HG02571 (cell line): ENCODE measurements around the gene PRLR.
"Not testable (repeated sequence)": the region's sequence is repeated elsewhere in the genome, so short reads cannot be mapped to it uniquely, and the experiment has no call there.

Experiments
- ATAC-seq: cut with Tn5 transposase; IDR thresholded peaks from one replicate; pipeline ENCODE4 v1.9.1; 2021; ENCODE audit warnings: mild to moderate bottlenecking, moderate library complexity; ENCODE audit not compliant: unreplicated experiment

Gene PRLR

GRCh38 chr5:35133186-35133585, 97.1 kb downstream of the PRLR start:
- no peak for ATAC-seq

- no peak for ATAC-seq
Observed at GRCh38 chr5:35131723-35132122, 98.6 kb downstream of the PRLR start.

DNA sequence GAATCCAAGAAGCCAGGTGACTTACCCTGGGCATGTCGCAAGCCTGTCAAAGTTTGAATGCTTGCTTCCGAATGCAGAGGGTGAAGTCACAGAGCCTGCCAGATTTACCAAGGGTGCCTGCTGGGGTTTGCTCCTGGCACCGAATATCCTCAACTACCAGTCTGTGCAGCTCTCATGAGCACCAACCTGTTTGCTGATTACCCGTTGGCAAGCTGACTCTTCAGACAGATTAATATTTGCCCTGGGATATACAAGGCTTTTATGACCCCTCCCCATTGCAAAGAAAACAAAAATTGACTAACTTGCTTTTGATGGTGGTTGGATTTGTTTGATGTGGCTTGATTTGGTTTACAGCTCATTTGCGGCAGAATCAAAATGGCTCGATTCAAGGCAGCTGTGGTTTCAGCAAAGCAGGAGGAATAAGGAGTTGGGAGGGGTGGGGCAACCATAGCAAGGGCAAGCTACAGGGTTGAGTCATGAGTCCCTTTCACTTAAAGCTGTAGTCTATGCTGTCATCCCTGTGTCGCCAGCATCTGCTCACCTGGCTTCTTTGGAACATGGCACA, 100.3 kb downstream of the PRLR start:
- ATAC-seq = no peak

DNA sequence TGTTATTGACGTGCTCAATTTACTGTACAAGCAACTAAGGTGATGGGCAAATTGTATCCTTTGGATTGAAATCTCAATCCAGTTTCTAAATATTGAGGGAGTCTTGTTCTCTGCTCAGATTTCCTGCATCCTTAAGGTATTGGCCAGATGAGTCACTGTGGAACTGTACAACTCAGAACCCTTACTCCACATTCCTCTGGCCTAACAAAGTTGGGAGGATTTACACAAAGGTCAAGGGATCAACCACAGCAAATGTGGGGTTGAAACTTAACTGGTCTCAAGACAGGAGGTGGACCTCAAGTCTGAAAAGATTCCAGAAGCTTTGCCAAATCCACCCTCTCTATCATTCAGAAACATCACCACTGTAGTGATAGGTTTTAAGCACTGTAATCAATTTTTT, 101.0 kb downstream of the PRLR start:
- ATAC-seq = no peak

DNA sequence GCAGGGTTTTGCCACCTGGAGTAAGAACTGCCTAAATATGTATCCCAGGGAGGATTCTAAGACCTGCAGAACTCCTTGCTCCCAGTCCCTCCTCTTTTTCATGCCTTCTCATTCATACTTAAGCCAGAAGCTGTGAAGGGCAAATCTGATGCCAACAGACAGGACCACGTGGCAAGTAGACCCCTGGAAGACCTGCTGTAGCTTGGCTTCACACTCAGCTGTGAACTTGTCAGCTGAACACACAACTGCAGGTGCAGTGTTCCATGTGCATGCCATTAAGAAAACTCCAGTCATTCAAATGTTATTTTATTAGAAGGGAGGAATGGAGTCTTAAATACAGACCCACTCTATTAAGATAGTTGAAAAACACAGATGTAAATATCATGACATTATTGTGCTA, 103.3 kb downstream of the PRLR start:
- ATAC-seq = no peak

DNA sequence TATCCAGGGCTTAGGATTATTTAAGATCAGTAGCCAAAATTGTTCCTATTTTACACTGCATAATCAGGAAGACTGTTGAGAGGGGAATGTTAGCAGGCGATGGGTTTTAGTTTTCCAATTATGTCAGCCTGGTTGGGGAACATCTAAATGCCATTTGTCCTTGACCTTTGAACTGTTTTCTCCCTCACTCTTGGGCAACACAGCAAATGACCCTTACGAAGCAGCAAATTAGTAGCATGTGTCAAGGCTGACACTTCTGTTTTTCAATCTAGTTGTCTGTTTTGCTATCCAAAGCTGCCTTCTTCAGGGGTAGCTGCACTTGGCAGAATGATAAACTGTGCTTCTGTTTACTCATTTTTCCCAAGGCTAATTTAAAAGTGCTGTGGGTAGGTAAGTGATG, 104.5 kb downstream of the PRLR start:
- no peak for ATAC-seq

DNA sequence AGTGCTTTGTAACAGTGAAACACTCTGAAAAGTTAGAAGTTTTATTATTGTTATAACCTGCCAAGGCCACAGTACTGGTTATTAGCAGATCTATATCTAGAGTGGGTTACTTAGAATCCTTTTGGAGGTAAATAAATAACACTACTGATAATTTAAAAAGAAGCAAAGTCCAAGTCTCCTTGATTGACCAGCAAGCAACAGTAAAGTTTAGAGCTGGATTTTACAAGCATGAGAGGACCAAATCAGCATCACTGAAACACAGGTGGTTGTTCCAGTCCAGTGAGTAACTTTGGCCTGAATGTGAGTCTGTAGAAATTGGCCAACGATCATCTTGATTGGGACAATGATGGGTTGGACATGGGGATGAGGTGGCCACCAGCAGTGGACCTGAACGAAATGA, 105.4 kb downstream of the PRLR start:
- no peak for ATAC-seq

GRCh38 chr5:35122819-35123218, 107.5 kb downstream of the PRLR start:
- no peak for ATAC-seq

DNA sequence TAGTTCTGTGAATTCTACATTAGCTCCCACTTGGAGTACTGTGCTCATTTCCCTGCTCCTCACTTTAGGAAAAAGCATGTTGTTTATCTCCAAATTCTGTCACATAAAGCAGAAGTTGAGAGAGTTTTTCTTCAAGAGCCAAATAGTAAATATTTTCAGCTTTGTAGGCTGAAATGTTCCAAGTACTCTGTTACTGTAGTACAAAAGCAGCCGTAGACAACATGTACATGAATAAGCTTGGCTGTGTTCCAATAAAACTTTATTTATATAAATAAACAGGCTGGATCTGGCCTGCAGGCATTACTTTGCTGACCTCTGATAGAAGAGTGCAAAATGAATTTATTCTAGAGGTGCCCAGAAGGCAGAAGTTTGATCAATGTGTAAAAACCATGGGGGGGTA, 109.6 kb downstream of the PRLR start:
- no peak for ATAC-seq

GRCh38 chr5:35117967-35118366, 112.3 kb downstream of the PRLR start:
- ATAC-seq = no peak

DNA sequence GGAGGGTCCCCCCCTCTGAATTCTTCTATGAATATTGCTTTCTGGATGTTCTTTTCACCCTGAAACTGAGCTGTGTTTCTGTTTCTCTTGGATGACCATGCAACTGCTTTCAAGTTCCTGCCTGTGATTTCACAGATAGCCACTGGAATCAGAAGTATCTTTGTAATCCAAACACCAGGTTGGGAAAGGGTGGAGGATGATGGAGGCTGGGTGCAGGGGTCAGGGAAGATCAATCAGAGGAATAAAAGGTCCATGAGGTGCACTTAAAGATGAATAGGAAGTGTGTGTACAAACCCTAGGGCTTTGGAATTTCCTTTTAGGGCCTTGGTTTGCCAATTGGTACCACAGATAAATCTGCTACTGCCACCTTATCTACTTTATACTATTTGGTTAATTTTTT, 114.4 kb downstream of the PRLR start:
- no peak for ATAC-seq

- no peak for ATAC-seq
Observed at GRCh38 chr5:35114698-35115097, 115.6 kb downstream of the PRLR start.

GRCh38 chr5:35112300-35112699, 118.0 kb downstream of the PRLR start:
- no peak for ATAC-seq

DNA sequence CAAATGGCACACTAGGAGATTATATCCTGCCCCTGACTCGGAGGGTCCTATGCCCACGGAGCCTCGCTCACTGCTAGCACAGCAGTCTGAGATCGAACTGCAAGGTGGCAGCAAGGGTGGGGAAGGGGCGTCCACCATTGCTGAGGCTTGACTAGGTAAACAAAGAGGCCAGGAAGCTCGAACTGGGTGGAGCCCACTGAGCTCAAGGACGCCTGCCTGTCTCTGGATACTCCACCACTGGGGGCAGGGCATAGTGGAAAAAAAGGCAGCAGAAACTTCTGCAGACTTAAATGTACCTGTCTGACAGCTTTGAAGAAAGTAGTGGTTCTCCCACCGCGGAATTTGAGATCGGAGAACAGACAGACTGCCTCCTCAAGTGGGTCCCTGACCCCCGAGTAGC, 125.7 kb downstream of the PRLR start:
- not testable (repeated sequence) for ATAC-seq

GRCh38 chr5:35103637-35104299, 126.5 kb downstream of the PRLR start:
- ATAC-seq = no peak

GRCh38 chr5:35101720-35102119, 128.6 kb downstream of the PRLR start:
- not testable (repeated sequence) for ATAC-seq

- no peak for ATAC-seq
Observed at GRCh38 chr5:35101016-35101415, 129.3 kb downstream of the PRLR start.

GRCh38 chr5:35098214-35098613, 132.1 kb downstream of the PRLR start:
- ATAC-seq = no peak

GRCh38 chr5:35096932-35097331, 133.4 kb downstream of the PRLR start:
- no peak for ATAC-seq

GRCh38 chr5:35096216-35096615, 134.1 kb downstream of the PRLR start:
- ATAC-seq = no peak

- no peak for ATAC-seq
Observed at GRCh38 chr5:35095366-35095765, 134.9 kb downstream of the PRLR start.

DNA sequence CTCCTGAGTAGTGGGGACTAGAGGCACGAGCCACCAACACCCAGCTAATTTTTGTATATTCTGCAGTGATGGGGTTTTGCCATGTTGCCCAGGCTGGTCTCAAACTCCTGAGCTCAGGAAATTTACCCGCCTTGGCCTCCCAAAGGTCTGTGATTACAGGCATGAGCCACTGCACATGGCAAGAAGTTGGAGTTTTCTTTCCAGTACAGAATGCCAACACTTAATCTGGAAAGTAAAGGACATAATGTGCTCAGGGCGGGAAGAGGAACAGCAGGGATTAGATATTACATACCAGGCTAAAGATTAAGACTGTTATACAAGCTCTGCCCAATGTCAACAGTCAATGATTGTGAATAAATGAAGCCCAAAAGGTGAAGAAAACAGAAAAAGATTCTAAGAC, 135.3 kb downstream of the PRLR start:
- ATAC-seq = no peak

DNA sequence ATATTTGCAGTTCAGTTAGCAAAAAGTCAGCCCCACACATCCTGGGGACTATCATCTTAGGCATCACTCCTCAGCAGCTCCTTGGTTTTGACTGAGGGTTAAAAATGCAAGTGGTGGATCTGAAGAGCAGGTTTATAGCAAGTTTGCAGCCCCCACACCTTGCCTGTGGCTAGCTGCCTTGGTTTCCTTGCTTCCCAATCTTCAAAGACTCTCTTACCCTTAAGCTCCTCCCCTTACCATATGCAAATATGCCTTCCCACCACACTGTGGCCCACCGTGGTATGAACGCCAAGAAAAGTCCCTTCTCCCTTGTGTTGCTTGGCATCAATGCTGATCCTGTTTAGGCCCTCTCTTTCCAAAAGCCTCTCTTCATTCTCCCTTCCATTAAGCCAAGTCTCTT, 137.6 kb downstream of the PRLR start:
- ATAC-seq = no peak
